LNCAP (cell line): Measurements from ENCODE around the gene LRCH4.

Experiments used
- TF ChIP-seq, protein P1 (sequence below): fragments of 450-650 bp; IDR thresholded peaks from 2 replicates; pipeline ENCODE4 v1.5.1; 2017; ENCODE audit warnings: mild to moderate bottlenecking

The LRCH4 gene

DNA sequence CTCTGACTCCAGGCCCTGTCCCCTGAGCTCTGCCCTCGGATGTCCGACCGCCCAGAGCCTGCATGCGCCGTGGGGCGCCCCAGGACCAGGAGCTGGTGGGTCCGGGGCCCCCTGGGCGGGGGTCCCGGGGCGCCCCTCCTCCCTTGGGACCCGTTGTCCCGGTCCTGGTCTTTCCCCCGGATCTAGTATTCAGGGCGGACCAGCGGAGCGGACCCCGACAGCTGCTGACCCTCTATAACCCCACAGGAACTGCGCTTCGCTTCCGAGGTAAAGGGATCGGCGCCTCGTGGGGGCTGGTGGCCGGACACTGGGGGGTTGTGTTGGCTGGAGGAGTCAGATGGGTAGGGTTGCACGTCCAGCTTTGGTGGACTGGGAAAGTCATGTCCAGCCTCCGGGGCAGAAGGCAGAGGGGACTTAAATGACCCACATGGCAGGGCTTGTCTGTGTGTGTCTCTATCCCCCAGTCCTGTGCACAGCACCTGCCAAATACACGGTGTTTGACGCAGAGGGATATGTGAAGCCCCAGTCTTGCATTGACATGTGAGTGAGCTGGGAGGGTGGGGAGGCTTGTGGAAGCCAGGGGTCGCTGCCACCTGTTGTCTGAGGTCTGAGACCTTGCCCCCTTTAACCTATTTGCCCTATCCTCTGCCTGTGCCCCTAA, 26.9 kb upstream of the LRCH4 start:
- TF ChIP-seq, protein P1, sequence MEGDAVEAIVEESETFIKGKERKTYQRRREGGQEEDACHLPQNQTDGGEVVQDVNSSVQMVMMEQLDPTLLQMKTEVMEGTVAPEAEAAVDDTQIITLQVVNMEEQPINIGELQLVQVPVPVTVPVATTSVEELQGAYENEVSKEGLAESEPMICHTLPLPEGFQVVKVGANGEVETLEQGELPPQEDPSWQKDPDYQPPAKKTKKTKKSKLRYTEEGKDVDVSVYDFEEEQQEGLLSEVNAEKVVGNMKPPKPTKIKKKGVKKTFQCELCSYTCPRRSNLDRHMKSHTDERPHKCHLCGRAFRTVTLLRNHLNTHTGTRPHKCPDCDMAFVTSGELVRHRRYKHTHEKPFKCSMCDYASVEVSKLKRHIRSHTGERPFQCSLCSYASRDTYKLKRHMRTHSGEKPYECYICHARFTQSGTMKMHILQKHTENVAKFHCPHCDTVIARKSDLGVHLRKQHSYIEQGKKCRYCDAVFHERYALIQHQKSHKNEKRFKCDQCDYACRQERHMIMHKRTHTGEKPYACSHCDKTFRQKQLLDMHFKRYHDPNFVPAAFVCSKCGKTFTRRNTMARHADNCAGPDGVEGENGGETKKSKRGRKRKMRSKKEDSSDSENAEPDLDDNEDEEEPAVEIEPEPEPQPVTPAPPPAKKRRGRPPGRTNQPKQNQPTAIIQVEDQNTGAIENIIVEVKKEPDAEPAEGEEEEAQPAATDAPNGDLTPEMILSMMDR = no peak

DNA sequence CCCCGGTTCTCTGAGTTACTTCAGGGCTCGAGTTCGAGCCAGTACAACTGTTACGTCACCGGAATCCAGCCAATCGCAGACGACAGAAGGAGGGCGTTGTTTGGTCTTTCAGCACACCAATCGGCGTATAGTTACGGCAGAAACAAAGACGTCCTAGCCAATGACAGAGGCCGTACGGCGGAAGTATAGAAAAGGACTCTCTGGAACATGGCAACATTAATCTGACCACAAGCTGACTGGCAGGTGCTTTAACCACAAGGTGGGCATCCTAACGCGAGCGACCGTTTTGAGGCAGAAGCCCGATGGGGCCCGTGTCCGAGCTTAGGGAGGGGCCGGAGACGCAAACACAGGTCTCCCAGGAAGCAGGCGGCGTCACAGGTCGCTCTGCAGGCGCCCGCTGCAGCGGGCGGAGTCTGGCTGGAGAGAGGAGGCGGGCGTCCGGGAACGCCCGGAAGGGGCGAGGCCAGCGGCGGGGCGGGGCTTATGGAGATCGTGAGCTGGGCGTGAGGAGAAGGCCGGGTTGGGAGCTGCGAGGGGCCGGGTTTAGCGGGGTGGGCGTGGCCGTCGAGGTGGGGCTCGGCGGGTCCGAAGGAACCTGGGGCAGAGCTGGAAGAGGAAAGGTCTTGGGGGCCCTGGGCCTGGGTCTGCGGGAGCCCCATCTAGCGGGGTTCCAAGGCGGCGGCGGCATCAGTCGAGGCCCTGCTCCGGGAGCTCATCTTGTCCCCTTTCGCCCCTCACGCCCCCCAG, 26.2 kb upstream of the LRCH4 start, which contains the start of gene MOSPD3:
Gene MOSPD3, plus strand, starts transcription at position 558 of the 747 bp plus-strand sequence. CDS start 252 bp downstream, outside the sequence.
- TF ChIP-seq, protein P1 = no peak

DNA sequence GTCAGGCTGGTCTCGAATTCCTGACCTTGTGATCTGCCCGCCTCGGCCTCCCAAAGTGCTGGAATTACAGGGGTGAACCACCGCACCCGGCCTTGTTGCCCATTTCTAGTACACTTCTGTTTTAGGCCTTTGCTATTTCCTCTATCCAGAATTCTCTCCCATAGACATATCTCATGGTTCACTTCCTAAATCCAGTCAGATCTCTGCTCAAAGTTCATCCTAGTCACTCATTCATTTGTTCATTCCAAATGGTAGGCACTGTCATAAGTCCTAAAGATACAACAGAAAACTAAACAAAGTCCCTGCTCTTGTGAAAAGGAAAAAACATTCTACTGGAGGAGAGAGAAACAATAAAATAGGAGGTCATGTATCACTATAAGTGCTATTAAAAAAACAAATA, 24.0 kb upstream of the LRCH4 start:
- TF ChIP-seq, protein P1 = no peak

DNA sequence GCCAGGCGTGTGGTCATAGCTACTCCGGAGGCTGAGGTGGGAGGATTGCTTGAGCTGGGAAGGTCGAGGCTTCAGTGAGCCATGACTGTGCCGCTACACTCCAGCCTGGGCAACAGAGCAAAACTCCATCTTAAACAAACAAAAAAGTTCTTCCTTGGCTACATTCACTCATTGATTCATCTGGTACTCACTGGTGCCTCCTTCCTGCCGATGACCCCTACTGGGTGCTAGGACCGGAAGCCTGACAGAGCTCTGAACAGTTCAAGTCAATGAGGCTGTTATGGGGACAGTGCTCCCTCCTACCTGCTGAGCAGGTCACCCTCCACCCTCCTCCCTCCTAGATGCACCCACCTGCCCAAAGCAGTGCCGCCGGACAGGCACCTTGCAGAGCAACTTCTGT, 21.2 kb upstream of the LRCH4 start:
- TF ChIP-seq, protein P1 = no peak

DNA sequence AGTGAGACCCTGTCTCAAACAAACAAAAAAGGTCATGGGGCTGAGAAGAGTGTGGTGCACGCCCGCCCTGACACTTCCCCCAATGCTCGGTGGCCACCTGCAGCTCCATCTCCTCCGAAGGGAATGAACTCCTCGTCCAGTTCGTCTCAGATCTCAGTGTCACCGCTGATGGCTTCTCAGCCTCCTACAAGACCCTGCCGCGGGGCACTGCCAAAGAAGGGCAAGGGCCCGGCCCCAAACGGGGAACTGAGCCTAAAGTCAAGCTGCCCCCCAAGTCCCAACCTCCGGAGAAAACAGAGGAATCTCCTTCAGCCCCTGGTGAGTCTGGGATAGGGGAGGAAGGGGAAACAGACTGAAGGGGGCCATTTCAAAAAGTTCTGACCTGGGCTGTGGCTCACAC, 20.4 kb upstream of the LRCH4 start:
- TF ChIP-seq, protein P1 = no peak

DNA sequence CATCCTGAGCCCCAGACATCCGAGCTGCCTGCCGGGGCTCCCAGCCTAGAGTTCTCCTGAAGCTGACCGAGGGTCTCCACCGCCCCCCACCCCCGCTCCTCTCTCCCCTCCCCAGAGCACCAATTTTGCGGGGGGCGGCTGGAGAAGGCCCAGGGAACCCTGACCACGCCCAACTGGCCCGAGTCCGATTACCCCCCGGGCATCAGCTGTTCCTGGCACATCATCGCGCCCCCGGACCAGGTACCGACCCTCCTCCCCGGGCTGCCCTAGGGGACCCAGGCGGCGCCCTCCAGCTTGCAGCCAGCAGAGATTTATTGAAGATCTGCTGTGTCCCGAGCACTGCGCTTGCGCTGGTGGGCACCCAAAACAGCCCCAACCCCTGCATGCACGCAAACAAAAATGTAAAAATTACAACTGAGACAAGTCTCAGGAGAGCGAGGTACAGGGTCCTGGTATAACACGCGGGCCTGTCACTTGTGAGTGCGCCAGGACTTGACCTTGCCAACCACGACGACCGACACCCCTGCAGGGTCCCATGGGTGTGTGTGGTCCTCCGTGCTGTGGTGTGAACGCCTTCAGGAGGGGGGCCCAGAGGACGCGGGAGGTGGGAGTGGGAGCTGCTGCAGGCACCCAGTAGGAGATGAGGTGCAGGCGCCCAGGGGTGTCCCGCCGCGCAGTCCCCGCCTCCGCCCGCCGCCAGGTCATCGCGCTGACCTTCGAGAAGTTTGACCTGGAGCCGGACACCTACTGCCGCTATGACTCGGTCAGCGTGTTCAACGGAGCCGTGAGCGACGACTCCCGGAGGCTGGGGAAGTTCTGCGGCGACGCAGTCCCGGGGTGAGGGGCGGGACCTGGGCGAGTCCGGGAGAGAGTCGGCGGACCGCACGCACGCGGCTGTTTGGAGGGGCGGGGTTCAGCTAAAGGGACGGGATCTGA, 19.3 kb upstream of the LRCH4 start:
- TF ChIP-seq, protein P1 = no peak
